ENCODE data around the gene LIMCH1.

The LIMCH1 gene

GRCh38 chr4:41687971-41688370, 150.0 kb downstream of the LIMCH1 start:
- no peak overlapping the region for H3K27ac ChIP-seq
- TF ChIP-seq, protein P1, sequence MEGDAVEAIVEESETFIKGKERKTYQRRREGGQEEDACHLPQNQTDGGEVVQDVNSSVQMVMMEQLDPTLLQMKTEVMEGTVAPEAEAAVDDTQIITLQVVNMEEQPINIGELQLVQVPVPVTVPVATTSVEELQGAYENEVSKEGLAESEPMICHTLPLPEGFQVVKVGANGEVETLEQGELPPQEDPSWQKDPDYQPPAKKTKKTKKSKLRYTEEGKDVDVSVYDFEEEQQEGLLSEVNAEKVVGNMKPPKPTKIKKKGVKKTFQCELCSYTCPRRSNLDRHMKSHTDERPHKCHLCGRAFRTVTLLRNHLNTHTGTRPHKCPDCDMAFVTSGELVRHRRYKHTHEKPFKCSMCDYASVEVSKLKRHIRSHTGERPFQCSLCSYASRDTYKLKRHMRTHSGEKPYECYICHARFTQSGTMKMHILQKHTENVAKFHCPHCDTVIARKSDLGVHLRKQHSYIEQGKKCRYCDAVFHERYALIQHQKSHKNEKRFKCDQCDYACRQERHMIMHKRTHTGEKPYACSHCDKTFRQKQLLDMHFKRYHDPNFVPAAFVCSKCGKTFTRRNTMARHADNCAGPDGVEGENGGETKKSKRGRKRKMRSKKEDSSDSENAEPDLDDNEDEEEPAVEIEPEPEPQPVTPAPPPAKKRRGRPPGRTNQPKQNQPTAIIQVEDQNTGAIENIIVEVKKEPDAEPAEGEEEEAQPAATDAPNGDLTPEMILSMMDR (conservative IDR thresholded peaks at IDR 0.05) = no peak

DNA sequence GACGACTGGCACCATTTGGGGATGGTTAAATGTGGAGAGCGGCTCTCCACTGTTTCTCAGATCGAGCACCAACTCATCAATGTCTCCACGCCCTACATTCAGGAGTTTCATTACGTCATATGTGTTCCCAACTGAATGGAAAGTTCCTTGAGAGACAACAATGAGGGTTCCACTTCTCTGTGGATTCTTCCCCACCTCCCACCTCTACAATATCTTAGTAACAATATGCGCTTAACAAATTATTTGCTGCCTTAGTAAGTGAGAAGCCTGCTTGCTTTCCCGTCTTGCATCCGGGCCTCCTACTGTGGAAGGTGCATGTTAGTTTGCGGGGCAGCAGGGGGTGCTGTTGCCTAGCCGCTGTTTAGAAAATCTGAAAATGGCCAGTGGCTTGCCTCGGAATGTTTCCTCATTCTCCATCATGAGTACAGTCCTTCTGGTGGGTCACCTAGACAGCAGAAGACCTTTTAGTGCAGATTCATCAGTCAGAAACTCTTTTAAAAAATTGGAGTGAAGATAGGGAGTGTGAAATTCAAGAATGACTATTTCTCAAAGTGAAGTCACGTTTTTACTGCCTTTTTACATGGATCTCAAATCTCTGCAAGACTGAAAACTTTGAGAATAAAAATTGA, 154.9 kb downstream of the LIMCH1 start:
- no peak overlapping the region for H3K27ac ChIP-seq
- TF ChIP-seq, protein P1 (conservative IDR thresholded peaks at IDR 0.05) = peak; percentile 94

- no peak overlapping the region for H3K27ac ChIP-seq
- TF ChIP-seq, protein P1 (conservative IDR thresholded peaks at IDR 0.05) = peak; percentile 73
Measured at GRCh38 chr4:41693629-41694028, 155.7 kb downstream of the LIMCH1 start.

GRCh38 chr4:41696131-41696530, 158.2 kb downstream of the LIMCH1 start:
- TF ChIP-seq, protein P1 (conservative IDR thresholded peaks at IDR 0.05) = no peak
- no peak overlapping the region for H3K27ac ChIP-seq

GRCh38 chr4:41696763-41697162, 158.8 kb downstream of the LIMCH1 start:
- H3K27ac ChIP-seq = no peak overlapping the region
- TF ChIP-seq, protein P1 (conservative IDR thresholded peaks at IDR 0.05) = no peak

GRCh38 chr4:41701983-41702382, 164.0 kb downstream of the LIMCH1 start:
- H3K27ac ChIP-seq = no peak overlapping the region
- TF ChIP-seq, protein P1 (conservative IDR thresholded peaks at IDR 0.05) = no peak

- H3K27ac ChIP-seq = no peak overlapping the region
- TF ChIP-seq, protein P1 (conservative IDR thresholded peaks at IDR 0.05) = no peak
Measured at GRCh38 chr4:41702770-41703169, 164.8 kb downstream of the LIMCH1 start.

Measured in VCaP (cell line).